Dedifferentiated amniotic fluid mesenchymal stem cell (primary cell): ENCODE measurements around the gene ERBIN.
"Not testable (repeated sequence)": the region's sequence is repeated elsewhere in the genome, so short reads cannot be mapped to it uniquely, and the experiment has no call there.

Experiments
- DNase-seq: peaks from one replicate; pipeline ENCODE4 v3.0.0-alpha.2; 2016; ENCODE audit errors: extremely low spot score

ERBIN gene

GRCh38 chr5:66001952-66002351 lies 75.6 kb downstream of the ERBIN start:
- DNase-seq = no peak

GRCh38 chr5:66002415-66002814 lies 76.0 kb downstream of the ERBIN start:
- no peak for DNase-seq

- DNase-seq = no peak
These were observed 77.8 kb downstream of the ERBIN start for GRCh38 chr5:66004216-66004615.

- no peak for DNase-seq
These were observed 82.9 kb downstream of the ERBIN start for GRCh38 chr5:66009277-66009676.

- no peak for DNase-seq
These were observed 84.1 kb downstream of the ERBIN start for GRCh38 chr5:66010476-66010875.

- no peak for DNase-seq
These were observed 85.9 kb downstream of the ERBIN start for GRCh38 chr5:66012271-66012670.

- no peak for DNase-seq
These were observed 87.0 kb downstream of the ERBIN start for GRCh38 chr5:66013397-66013796.

GRCh38 chr5:66013906-66014305 lies 87.5 kb downstream of the ERBIN start:
- DNase-seq = no peak

GRCh38 chr5:66015196-66015960 lies 89.0 kb downstream of the ERBIN start:
- DNase-seq = no peak

- no peak for DNase-seq
These were observed 95.2 kb downstream of the ERBIN start for GRCh38 chr5:66021585-66021984.

- DNase-seq = no peak
These were observed 112.9 kb downstream of the ERBIN start for GRCh38 chr5:66039296-66039695.

GRCh38 chr5:66039701-66040100 lies 113.3 kb downstream of the ERBIN start:
- DNase-seq = no peak

GRCh38 chr5:66041627-66042026 lies 115.3 kb downstream of the ERBIN start:
- peak; percentile 38 for DNase-seq

- no peak for DNase-seq
These were observed 130.9 kb downstream of the ERBIN start for GRCh38 chr5:66057239-66057638.

GRCh38 chr5:66061320-66061719 lies 134.9 kb downstream of the ERBIN start:
- not testable (repeated sequence) for DNase-seq

GRCh38 chr5:66063061-66063460 lies 136.7 kb downstream of the ERBIN start:
- not testable (repeated sequence) for DNase-seq

- DNase-seq = no peak
These were observed 140.5 kb downstream of the ERBIN start for GRCh38 chr5:66066826-66067225.

GRCh38 chr5:66072031-66072430 lies 145.7 kb downstream of the ERBIN start:
- DNase-seq = no peak

- no peak for DNase-seq
These were observed 148.5 kb downstream of the ERBIN start for GRCh38 chr5:66074901-66075300.

GRCh38 chr5:66080664-66081063 lies 154.3 kb downstream of the ERBIN start:
- DNase-seq = no peak

GRCh38 chr5:66089384-66089783 lies 163.0 kb downstream of the ERBIN start:
- no peak for DNase-seq

GRCh38 chr5:66100851-66101250 lies 174.5 kb downstream of the ERBIN start:
- no peak for DNase-seq

- no peak for DNase-seq
These were observed 186.8 kb downstream of the ERBIN start for GRCh38 chr5:66113160-66113559.

- no peak for DNase-seq
These were observed 191.9 kb downstream of the ERBIN start for GRCh38 chr5:66118304-66118703.
